KOPT-K1 (cell line): ENCODE measurements around the gene FPR1.

Experiments used
- H3K27ac ChIP-seq: fragments of 200-600 bp; sonication (generic); 2 replicates; pipeline ENCODE4 v1.5.1; 2016; ENCODE audit warnings: antibody characterized with exemption, mild to moderate bottlenecking, low read depth, low read length; ENCODE audit not compliant: poor library complexity, severe bottlenecking
- H3K36me3 ChIP-seq: fragments of 200-600 bp; sonication (generic); 2 replicates; pipeline ENCODE4 v1.5.1; 2017; ENCODE audit warnings: antibody characterized with exemption, mild to moderate bottlenecking, low read length, moderate library complexity; ENCODE audit not compliant: insufficient read depth
- H3K9me3 ChIP-seq: fragments of 200-600 bp; sonication (generic); 2 replicates; pipeline ENCODE4 v1.5.1; 2017; ENCODE audit warnings: antibody characterized with exemption, low read length, mild to moderate bottlenecking; ENCODE audit not compliant: insufficient read depth, poor library complexity, severe bottlenecking

The FPR1 gene

GRCh38 chr19:51733742-51734522 is 17.7 kb downstream of the FPR1 start:
- Histone ChIP-seq H3K36me3 (no peaks in the 10 kb centered on the region), H3K9me3 (peaks cover 29% of the 10 kb centered on the region), H3K27ac (no peak overlapping the region)

GRCh38 chr19:51729781-51730180 is 21.9 kb downstream of the FPR1 start:
- Histone ChIP-seq H3K9me3 (peaks cover 26% of the 10 kb centered on the region), H3K27ac (no peak overlapping the region), H3K36me3 (no peaks in the 10 kb centered on the region)

GRCh38 chr19:51727349-51727880 is 24.3 kb downstream of the FPR1 start:
- Histone ChIP-seq H3K36me3 (no peaks in the 10 kb centered on the region), H3K27ac (no peak overlapping the region), H3K9me3 (peaks cover 26% of the 10 kb centered on the region)

- H3K27ac ChIP-seq = no peak overlapping the region
- no peaks in the 10 kb centered on the region for H3K36me3 ChIP-seq
- peaks cover 19% of the 10 kb centered on the region for H3K9me3 ChIP-seq
These were observed 25.6 kb downstream of the FPR1 start for GRCh38 chr19:51726049-51726448.

GRCh38 chr19:51724543-51724942 is 27.1 kb downstream of the FPR1 start:
- no peak overlapping the region for H3K27ac ChIP-seq
- H3K9me3 ChIP-seq = peaks cover 9% of the 10 kb centered on the region
- no peaks in the 10 kb centered on the region for H3K36me3 ChIP-seq

GRCh38 chr19:51722492-51722891 is 29.2 kb downstream of the FPR1 start:
- no peak overlapping the region for H3K27ac ChIP-seq
- peaks cover 15% of the 10 kb centered on the region for H3K9me3 ChIP-seq
- H3K36me3 ChIP-seq = no peaks in the 10 kb centered on the region

- Histone ChIP-seq H3K9me3 (peaks cover 9% of the 10 kb centered on the region), H3K27ac (no peak overlapping the region), H3K36me3 (no peaks in the 10 kb centered on the region)
These were observed 29.8 kb downstream of the FPR1 start for GRCh38 chr19:51721905-51722304.

GRCh38 chr19:51719251-51719988 is 32.3 kb downstream of the FPR1 start:
- Histone ChIP-seq H3K36me3 (no peaks in the 10 kb centered on the region), H3K9me3 (peaks cover 8% of the 10 kb centered on the region), H3K27ac (no peak overlapping the region)

GRCh38 chr19:51716925-51717324 is 34.8 kb downstream of the FPR1 start:
- Histone ChIP-seq H3K36me3 (no peaks in the 10 kb centered on the region), H3K27ac (no peak overlapping the region), H3K9me3 (peaks cover 8% of the 10 kb centered on the region)

GRCh38 chr19:51715850-51716249 is 35.8 kb downstream of the FPR1 start:
- Histone ChIP-seq H3K36me3 (no peaks in the 10 kb centered on the region), H3K27ac (no peak overlapping the region), H3K9me3 (peaks cover 8% of the 10 kb centered on the region)

- Histone ChIP-seq H3K36me3 (no peaks in the 10 kb centered on the region), H3K9me3 (peaks cover 8% of the 10 kb centered on the region), H3K27ac (no peak overlapping the region)
These were observed 36.8 kb downstream of the FPR1 start for GRCh38 chr19:51714848-51715247.

- no peaks in the 10 kb centered on the region for H3K9me3 ChIP-seq
- no peak overlapping the region for H3K27ac ChIP-seq
- no peaks in the 10 kb centered on the region for H3K36me3 ChIP-seq
These were observed 38.1 kb downstream of the FPR1 start for GRCh38 chr19:51713319-51714285.

- Histone ChIP-seq H3K27ac (no peak overlapping the region), H3K9me3 (no peaks in the 10 kb centered on the region), H3K36me3 (no peaks in the 10 kb centered on the region)
These were observed 39.1 kb downstream of the FPR1 start for GRCh38 chr19:51712461-51713081.

- Histone ChIP-seq H3K27ac (no peak overlapping the region), H3K9me3 (no peaks in the 10 kb centered on the region), H3K36me3 (no peaks in the 10 kb centered on the region)
These were observed 40.0 kb downstream of the FPR1 start for GRCh38 chr19:51711702-51712101.
